ENCODE measurements around the gene MB.

- no peak for TF ChIP-seq CTCF (IDR thresholded peaks at IDR 0.05)
- TF ChIP-seq POLR2AphosphoS5 (IDR thresholded peaks at IDR 0.05), result no peak
Measured at GRCh38 chr22:35645646-35646045, 28.5 kb upstream of the MB start.
